Measurements from ENCODE around the gene C4orf36.

GRCh38 chr4:86834901-86835300 is 57.3 kb downstream of the C4orf36 start:
- no peak for TF ChIP-seq CTCF (IDR thresholded peaks at IDR 0.05)
- no peak for TF ChIP-seq EZH2 (IDR thresholded peaks at IDR 0.05)
